Neuron (in vitro differentiated cells): ENCODE measurements around the gene NFASC.

Experiments
- H2AFZ ChIP-seq: one replicate; pipeline ENCODE4 v1.6.1; 2013; ENCODE audit warnings: low read depth, mild to moderate bottlenecking, inconsistent platforms, low read length, moderate library complexity
- H3K27me3 ChIP-seq: one replicate; pipeline ENCODE4 v1.6.1; 2013; ENCODE audit warnings: low read length; ENCODE audit not compliant: insufficient read depth
- H3K36me3 ChIP-seq: one replicate; pipeline ENCODE4 v1.6.1; 2013; ENCODE audit warnings: low read length; ENCODE audit not compliant: insufficient read depth
- H3K4me1 ChIP-seq: one replicate; pipeline ENCODE4 v1.6.1; 2013; ENCODE audit warnings: low read length; ENCODE audit not compliant: insufficient read depth
- H3K4me3 ChIP-seq: 2 replicates; pipeline ENCODE4 v1.5.1; 2013; ENCODE audit warnings: mild to moderate bottlenecking, low read length, moderate library complexity
- H3K9me3 ChIP-seq: one replicate; pipeline ENCODE4 v1.6.1; 2013; ENCODE audit warnings: low read length

Gene NFASC

DNA sequence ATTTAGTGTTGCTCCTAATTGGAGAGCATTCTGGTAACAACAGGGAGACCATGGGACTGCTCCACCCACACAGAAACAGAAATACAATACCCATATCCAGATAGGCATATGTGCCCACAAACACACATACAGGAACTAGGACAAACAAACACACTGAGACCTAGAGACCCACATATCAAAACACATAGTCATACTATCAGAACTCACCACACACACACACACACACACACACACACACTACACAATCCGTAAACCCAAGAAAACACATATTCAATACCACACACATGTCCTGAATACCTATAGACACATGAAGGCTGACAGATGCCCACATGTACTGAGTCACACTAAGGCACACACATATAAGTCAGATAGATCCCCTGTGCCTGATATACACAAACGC lies 3.5 kb upstream of the NFASC start:
- Histone ChIP-seq H3K4me3 (no peak overlapping the region), H2AFZ (no peak overlapping the region), H3K4me1 (peaks cover 15% of the 10 kb centered on the region), H3K27me3 (no peaks in the 10 kb centered on the region), H3K36me3 (no peaks in the 10 kb centered on the region), H3K9me3 (no peaks in the 10 kb centered on the region)

GRCh38 chr1:204867666-204868339 lies 2.9 kb upstream of the NFASC start:
- Histone ChIP-seq H2AFZ (no peak overlapping the region), H3K9me3 (no peaks in the 10 kb centered on the region), H3K27me3 (no peaks in the 10 kb centered on the region), H3K4me1 (peaks cover 15% of the 10 kb centered on the region), H3K4me3 (no peak overlapping the region), H3K36me3 (no peaks in the 10 kb centered on the region)

GRCh38 chr1:204868340-204868700 lies 2.3 kb upstream of the NFASC start:
- Histone ChIP-seq H2AFZ (no peak overlapping the region), H3K36me3 (no peaks in the 10 kb centered on the region), H3K27me3 (no peaks in the 10 kb centered on the region), H3K4me3 (no peak overlapping the region), H3K9me3 (no peaks in the 10 kb centered on the region), H3K4me1 (peaks cover 15% of the 10 kb centered on the region)

GRCh38 chr1:204869097-204869496 lies 1.6 kb upstream of the NFASC start:
- peaks cover 15% of the 10 kb centered on the region for H3K4me1 ChIP-seq

DNA sequence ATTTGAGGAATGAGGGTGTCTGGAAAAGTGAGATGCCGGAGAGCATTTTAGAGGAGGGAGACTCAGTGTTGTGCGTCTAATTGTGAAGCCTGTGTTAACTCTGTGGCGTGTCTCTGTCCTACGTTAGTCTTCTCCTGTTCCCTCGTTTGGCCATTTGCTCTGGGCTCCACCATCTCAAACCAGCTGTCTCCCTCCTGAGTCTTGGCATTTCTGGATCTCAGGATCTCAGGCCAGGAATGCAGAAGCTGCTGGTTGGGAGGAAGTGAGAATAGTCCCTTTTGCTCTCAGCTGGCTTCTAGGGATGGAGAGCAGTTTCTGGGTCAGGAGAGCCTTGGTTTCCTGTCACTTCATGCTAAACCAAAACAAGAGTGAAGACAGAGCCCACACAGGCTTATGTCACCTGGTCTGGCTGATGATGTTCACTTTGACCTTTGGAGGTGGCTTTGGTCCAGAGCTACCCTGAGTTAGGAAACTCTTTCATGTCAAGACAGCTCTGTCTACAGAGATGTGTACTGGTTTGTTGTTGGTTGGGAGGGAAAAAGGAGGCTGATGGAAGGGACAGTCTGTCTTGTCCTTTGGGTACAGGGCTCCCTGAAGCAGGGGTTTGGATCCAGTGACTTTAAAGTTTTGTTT lies 859 bp downstream of the NFASC start:
- Histone ChIP-seq H3K27me3 (no peaks in the 10 kb centered on the region), H2AFZ (no peak overlapping the region), H3K4me1 (peaks cover 15% of the 10 kb centered on the region), H3K9me3 (no peaks in the 10 kb centered on the region), H3K36me3 (no peaks in the 10 kb centered on the region), H3K4me3 (no peak overlapping the region)

More at GRCh38 chr1:204869097-204869496, 1.6 kb upstream of the NFASC start:
- no peaks in the 10 kb centered on the region for H3K36me3 ChIP-seq
- no peaks in the 10 kb centered on the region for H3K27me3 ChIP-seq
- no peak overlapping the region for H2AFZ ChIP-seq
- no peak overlapping the region for H3K4me3 ChIP-seq
- no peaks in the 10 kb centered on the region for H3K9me3 ChIP-seq

DNA sequence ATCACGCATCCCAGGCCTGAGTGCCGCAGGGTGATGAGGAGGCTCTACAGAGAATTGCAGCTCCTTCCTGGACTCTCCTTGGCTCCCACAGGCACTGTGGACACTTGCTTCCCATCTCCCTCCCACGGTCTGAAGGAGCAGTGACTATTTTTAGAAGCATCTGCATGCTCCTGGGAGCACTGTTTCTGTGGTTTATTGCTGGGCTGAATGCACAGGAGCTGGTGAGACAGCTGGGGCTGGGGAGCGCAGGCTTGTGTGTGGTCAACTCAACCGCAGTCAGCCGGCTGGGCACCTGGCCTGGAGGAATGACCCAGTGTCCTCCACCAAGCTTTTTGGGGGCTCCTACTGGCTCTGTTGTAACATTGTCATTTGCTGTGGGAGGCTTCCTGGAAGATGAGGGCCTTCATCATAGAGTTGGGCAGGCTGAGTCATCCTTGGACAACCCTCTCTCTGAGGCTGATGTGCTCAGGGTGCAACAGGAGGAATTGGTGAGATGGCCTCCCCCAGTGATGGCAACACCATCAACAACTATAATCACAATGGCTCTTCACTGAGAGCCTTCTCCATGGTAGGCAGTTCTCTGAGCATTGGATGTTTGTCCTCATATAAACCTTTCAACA lies 1.7 kb downstream of the NFASC start:
- Histone ChIP-seq H3K27me3 (no peaks in the 10 kb centered on the region), H3K4me1 (peaks cover 15% of the 10 kb centered on the region), H3K36me3 (no peaks in the 10 kb centered on the region), H3K4me3 (no peak overlapping the region), H2AFZ (no peak overlapping the region), H3K9me3 (no peaks in the 10 kb centered on the region)

GRCh38 chr1:204873176-204873575 lies 2.5 kb downstream of the NFASC start:
- no peaks in the 10 kb centered on the region for H3K27me3 ChIP-seq
- H3K4me3 ChIP-seq = no peak overlapping the region
- H2AFZ ChIP-seq = no peak overlapping the region
- H3K36me3 ChIP-seq = no peaks in the 10 kb centered on the region
- no peaks in the 10 kb centered on the region for H3K9me3 ChIP-seq
- H3K4me1 ChIP-seq = peaks cover 15% of the 10 kb centered on the region

GRCh38 chr1:204873714-204874113 lies 3.1 kb downstream of the NFASC start:
- H2AFZ ChIP-seq = no peak overlapping the region
- H3K36me3 ChIP-seq = no peaks in the 10 kb centered on the region
- H3K27me3 ChIP-seq = no peaks in the 10 kb centered on the region
- H3K9me3 ChIP-seq = no peaks in the 10 kb centered on the region
- H3K4me1 ChIP-seq = peaks cover 15% of the 10 kb centered on the region
- H3K4me3 ChIP-seq = no peak overlapping the region

- Histone ChIP-seq H3K27me3 (no peaks in the 10 kb centered on the region), H3K4me3 (no peak overlapping the region), H3K9me3 (no peaks in the 10 kb centered on the region), H3K36me3 (no peaks in the 10 kb centered on the region), H3K4me1 (peaks cover 15% of the 10 kb centered on the region), H2AFZ (no peak overlapping the region)
Observed at GRCh38 chr1:204874274-204874673, 3.6 kb downstream of the NFASC start.

DNA sequence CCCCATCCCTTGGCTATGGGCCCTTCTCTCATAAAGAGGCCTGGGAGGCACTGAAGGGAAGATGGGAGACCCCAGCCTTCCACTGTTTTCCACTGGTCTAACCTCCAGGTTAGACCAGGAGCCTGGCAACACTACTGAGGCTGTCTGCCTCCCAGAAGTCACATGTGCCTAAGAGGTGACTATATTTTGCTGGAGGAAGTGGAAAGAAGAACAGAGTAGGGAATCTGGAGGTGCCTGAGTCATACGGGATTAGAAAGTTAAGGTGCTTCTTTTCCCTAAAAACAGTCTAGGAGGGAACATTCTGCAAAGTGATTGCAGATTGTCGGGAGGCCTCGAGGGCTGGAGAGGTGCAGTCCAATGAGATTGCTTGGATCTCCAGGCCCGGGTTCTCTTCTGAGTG lies 4.6 kb downstream of the NFASC start:
- peaks cover 10% of the 10 kb centered on the region for H3K4me1 ChIP-seq

GRCh38 chr1:204878621-204879234 lies 8.1 kb downstream of the NFASC start:
- H3K4me3 ChIP-seq = no peak overlapping the region
- H2AFZ ChIP-seq = no peak overlapping the region
- peaks cover 13% of the 10 kb centered on the region for H3K4me1 ChIP-seq

More for the DNA sequence above, 4.6 kb downstream of the NFASC start:
- no peak overlapping the region for H3K4me3 ChIP-seq
- H3K9me3 ChIP-seq = no peaks in the 10 kb centered on the region
- no peaks in the 10 kb centered on the region for H3K36me3 ChIP-seq
- no peaks in the 10 kb centered on the region for H3K27me3 ChIP-seq
- H2AFZ ChIP-seq = no peak overlapping the region

DNA sequence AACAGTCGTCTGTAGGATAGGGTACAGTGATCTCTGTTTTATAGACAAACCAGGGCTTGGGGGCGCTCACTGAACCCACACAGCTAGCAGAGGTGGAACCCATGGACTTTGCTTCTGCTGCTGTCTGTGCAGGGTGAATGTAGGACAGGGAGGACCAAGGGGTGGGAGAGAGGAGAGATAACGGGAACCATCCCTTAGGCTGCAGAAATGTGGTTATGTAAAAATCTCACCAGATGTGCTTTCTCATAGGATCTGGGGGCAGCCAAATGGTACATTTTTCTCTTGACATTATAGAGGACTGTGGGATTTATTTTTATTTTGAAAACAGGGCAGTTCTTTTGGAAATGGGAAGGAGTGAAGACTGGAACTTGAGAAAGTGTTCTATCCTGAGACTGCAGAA lies 8.7 kb downstream of the NFASC start:
- Histone ChIP-seq H3K4me1 (peaks cover 16% of the 10 kb centered on the region), H2AFZ (no peak overlapping the region), H3K4me3 (no peak overlapping the region), H3K9me3 (no peaks in the 10 kb centered on the region), H3K36me3 (no peaks in the 10 kb centered on the region), H3K27me3 (no peaks in the 10 kb centered on the region)

More at GRCh38 chr1:204878621-204879234, 8.1 kb downstream of the NFASC start:
- Histone ChIP-seq H3K9me3 (no peaks in the 10 kb centered on the region), H3K36me3 (no peaks in the 10 kb centered on the region), H3K27me3 (no peaks in the 10 kb centered on the region)

- no peak overlapping the region for H3K4me3 ChIP-seq
- H2AFZ ChIP-seq = no peak overlapping the region
- peaks cover 16% of the 10 kb centered on the region for H3K4me1 ChIP-seq
- no peaks in the 10 kb centered on the region for H3K9me3 ChIP-seq
- no peaks in the 10 kb centered on the region for H3K36me3 ChIP-seq
- H3K27me3 ChIP-seq = no peaks in the 10 kb centered on the region
Observed at GRCh38 chr1:204880906-204881305, 10.2 kb downstream of the NFASC start.
